AG08396 (cell line): ENCODE measurements around the gene CFAP97D1.

Experiments used
- DNase-seq: peaks from one replicate; pipeline ENCODE4 v3.0.0; 2012; ENCODE audit warnings: low spot score, mixed read lengths

Gene CFAP97D1

DNA sequence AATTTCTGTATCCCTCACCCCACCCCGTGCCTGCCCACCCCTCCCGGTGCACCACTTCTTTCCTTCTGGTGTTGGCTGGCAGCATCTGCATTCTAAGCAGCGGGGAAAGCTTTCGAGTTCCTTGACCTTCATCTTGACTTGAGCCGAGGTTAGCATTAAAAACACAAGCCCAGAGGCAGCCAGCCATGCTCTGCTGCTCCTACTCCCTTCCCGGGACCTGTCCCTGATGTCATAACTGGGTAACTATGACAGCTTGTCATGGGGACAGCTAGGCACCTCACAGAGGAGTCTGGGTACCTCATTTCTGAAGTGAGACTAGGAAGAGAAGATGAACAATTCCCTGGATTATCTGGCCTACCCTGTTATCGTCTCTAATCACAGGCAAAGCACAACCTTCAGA lies at the start of gene CFAP97D1:
Gene CFAP97D1, plus strand, starts transcription at position 301 of the 400 bp plus-strand sequence. Its CDS starts 28 bp downstream, at position 329.
- DNase-seq: no peak

- peak; percentile 51 for DNase-seq
Measured at GRCh38 chr17:43732958-43733357, 47.3 kb upstream of the CFAP97D1 start.

DNA sequence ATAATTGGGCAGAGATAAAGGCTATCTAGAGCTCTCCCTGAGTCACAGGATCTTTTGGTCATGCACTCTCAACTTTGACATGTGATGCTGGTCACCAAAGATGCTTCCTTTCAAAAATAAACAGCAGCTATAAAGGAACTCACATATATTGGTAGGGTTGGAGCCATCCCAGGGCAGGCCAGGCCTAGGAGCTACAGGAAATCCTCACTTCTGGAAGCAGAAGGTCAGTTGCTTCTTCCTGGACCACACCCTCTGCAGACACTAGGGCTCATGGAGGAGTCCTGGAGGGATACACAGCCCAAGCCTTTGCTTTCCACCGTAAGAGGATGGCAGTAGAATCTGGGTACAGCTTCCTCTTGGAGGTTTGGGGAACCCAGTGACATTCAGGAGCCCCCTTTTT lies 46.3 kb upstream of the CFAP97D1 start:
- no peak for DNase-seq

GRCh38 chr17:43734376-43734775 lies 45.9 kb upstream of the CFAP97D1 start:
- peak; percentile 68 for DNase-seq

DNA sequence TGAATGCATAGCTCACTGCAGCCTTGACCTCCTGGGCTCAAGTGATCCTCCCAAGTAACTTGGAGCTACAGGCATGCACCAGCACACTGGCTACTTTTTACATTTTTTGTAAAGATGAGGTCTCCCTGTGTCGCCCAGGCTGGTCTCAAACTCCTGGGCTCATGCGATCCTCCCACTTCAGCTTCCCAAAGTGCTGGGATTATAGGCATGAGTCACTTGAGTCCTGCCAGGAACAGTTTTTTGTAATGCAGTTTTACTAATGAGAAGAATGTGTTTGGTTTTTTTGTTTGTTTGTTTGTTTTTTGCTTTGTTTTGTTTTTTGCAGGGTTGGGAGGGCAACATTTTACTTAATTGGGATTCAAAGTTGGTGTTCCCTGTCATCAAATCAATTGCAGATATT lies 43.8 kb upstream of the CFAP97D1 start:
- DNase-seq: no peak

DNA sequence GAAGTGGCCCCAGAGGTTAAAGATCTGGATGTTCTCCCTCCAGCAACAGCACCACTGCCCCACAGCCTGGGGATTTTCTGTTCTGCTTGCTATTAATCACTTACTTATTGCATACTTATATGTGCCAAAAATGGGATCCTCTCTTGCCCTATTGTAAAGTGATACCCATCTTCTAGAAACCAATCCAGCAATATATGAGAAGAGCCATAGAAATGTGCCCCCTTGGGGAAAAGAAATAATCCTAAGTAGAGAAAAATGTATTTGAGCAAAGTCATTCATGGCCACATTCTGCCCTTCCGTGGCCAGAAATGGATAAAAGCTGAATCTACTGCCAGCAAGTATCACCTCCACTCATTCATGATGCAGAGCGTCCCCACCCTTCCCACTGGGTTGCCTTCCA lies 42.5 kb upstream of the CFAP97D1 start:
- DNase-seq: no peak

DNA sequence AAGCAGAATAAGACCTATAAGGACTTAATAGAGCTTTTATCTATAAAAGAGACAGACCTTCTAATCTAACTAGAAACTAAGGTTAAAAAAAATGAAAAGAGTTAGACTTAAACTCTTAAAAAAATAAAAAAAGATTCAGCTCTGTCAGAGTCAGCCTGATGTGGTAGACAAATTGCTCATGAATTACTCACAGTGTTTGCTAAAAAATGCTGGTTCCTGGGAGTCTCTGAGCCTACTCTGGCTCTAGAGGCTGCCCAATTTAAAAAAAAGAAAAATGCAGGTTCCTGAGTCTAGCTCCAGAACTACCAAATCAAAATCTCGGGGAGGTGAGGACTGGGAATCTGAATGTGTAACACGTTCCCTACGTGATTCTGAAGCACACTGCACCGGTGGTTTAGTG lies 39.7 kb upstream of the CFAP97D1 start:
- peak; percentile 70 for DNase-seq

DNA sequence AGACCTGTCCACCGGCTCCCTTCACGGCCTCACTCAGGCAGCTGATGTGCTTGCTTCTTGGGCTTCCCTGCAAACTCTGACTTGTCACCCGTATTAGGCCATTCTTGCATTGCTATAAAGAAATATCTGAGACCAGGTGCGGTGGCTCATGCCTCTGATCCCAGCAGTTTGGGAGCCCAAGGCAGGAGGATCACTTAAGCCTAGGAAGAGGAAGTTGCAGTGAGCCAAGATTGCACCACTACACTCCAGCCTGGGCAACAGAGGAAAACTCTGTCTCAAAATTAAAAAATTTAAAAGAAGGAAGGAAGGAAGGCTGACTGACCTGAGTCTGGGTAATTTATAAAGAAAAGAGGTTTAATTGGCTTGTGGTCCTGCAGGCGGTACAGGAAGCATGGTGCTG lies 38.6 kb upstream of the CFAP97D1 start:
- DNase-seq: no peak

DNA sequence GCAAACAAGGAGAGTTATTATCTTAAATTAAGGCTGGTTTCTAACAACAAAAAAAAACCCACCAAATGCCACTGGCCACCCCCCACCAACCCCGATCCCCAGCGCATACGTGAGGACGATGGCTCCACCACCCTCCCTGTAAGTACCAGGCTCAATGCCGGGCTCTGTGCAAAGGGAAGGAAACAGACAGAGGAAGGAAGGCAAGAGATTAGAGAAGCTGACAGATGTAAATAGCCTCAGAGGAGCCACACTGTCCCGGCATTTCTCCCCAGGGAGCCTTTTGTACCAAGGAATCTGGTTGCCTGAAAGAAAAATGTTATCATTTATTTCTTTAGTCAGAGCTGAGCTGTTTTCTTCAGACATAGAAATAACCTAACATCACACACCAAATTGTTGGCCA lies 34.7 kb upstream of the CFAP97D1 start:
- no peak for DNase-seq

- no peak for DNase-seq
Measured at GRCh38 chr17:43750153-43750552, 30.1 kb upstream of the CFAP97D1 start.

DNA sequence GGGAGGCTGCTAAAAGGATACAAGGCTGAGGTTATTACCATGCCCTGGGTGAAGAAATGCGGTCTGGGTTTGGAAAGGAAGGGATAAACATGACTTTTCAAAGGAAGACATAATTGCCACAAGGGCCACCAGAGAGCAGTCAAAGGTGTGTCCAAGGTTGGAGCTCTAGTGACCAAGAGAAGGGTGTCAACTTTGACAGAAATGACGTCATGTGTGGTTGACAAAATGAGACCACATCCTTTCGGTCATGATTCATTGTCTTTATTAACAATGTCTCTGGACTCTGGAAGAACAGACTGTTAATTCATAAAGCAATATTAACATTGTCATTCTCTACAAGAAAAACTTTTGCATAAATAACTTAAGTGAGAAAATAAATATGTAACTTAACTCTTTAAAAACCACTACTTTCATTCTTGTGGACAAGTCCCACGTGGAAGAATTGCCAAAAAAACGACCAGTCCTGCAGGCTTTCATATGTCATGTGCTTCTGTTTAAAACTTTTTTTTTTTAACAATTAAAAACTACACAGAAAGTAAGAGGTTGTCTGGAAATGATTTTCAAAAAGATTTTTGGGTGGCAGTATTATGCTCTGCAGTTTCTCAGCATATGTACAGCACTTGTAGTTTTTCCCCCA lies 26.6 kb upstream of the CFAP97D1 start:
- no peak for DNase-seq

GRCh38 chr17:43754947-43755346 lies 25.3 kb upstream of the CFAP97D1 start:
- DNase-seq: no peak

- peak; percentile 57 for DNase-seq
Measured at GRCh38 chr17:43755389-43755875, 24.8 kb upstream of the CFAP97D1 start.

- no peak for DNase-seq
Measured at GRCh38 chr17:43756201-43756600, 24.0 kb upstream of the CFAP97D1 start.

- no peak for DNase-seq
Measured at GRCh38 chr17:43757171-43757660, 23.0 kb upstream of the CFAP97D1 start.

GRCh38 chr17:43758086-43758485 lies 22.1 kb upstream of the CFAP97D1 start:
- no peak for DNase-seq

- no peak for DNase-seq
Measured at GRCh38 chr17:43758497-43759174, 21.6 kb upstream of the CFAP97D1 start, which contains the start of gene SOST. Gene SOST (minus strand): TSS chr17:43758791. CDS start chr17:43758741, 50 bp downstream.

DNA sequence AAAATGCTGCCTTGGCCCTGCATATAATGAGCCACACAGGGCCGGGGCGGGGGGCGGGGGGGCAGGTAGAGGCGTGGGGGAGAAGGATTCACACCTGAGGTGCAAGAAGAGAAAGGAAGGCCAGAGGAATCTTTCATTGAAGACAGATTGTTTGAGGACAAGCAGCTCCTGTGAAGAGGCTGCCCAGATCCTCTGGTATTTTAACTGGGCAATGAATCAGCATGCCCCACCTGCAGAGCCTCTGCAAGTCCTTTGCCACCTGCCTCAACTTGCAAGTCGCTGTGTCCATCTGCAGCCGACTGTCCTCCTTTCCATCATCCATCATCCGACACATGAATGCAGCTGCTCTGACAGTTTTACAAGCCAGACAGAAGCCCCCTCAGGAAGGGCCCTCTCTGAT lies 20.4 kb upstream of the CFAP97D1 start:
- DNase-seq: no peak

- DNase-seq: peak; percentile 91
Measured at GRCh38 chr17:43760254-43760852, 19.9 kb upstream of the CFAP97D1 start.

GRCh38 chr17:43766413-43767052 lies 13.7 kb upstream of the CFAP97D1 start:
- peak; percentile 67 for DNase-seq

GRCh38 chr17:43767053-43767712 lies 13.1 kb upstream of the CFAP97D1 start:
- no peak for DNase-seq

DNA sequence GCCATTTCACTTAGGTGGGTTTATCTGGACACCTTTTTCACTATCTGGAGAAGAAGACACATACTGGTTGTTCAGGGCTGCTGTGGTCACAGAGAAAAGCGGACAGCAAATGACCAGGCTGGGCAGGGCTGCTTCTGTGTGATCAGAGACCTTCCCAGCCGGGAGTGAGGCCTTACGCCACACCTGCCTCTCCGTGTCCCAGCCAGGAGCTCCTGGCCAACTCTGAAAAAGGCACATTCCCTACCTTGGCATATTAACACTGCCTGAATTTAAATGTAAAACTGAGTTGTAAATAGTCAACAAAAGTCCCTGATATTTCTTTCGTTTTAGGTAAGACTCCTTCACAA lies 12.5 kb upstream of the CFAP97D1 start:
- no peak for DNase-seq
